Neural progenitor cell (in vitro differentiated cells): ENCODE results near the gene POMGNT2.

Experiments
- CTCF ChIP-seq: fragments of 200-600 bp; sonication (generic); IDR thresholded peaks from 2 replicates; pipeline ENCODE4 v1.5.1; 2017; ENCODE audit warnings: antibody characterized with exemption, mild to moderate bottlenecking
- EZH2 ChIP-seq: fragments of 200-600 bp; sonication (generic); IDR thresholded peaks from 2 replicates; pipeline ENCODE4 v1.6.1; 2017; ENCODE audit warnings: antibody characterized with exemption, mild to moderate bottlenecking, moderate library complexity

DNA sequence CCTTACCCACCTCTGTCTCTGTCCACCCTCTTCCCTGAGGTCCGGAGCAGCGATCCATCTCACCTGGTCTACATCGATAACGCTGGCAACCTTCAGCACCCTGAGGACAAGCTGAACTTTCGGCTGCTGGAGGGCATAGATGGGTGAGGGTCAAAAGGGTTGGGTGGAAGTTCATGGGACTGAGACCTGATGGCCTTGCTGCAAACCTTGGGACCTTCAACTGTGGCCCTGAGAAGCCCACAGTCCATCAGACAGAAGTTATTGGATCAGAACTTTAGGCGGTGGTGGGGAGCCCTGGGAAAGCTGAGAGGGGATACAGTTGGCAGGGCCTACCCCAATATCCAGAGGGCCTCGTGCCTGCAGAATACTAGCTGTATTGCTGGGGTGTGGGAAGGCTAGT, 50.5 kb downstream of the POMGNT2 start:
- TF ChIP-seq EZH2, result no peak
- TF ChIP-seq CTCF, result no peak
